IPS-NIHi7 (cell line): ENCODE data around the gene ZNF436.
"Not testable (repeated sequence)": the region's sequence is repeated elsewhere in the genome, so short reads cannot be mapped to it uniquely, and the experiment has no call there.

Experiments used
- DNase-seq: peaks from one replicate; pipeline ENCODE4 v3.0.0; 2012; ENCODE audit warnings: mixed read lengths; ENCODE audit errors: extremely low spot score

Gene ZNF436

DNA sequence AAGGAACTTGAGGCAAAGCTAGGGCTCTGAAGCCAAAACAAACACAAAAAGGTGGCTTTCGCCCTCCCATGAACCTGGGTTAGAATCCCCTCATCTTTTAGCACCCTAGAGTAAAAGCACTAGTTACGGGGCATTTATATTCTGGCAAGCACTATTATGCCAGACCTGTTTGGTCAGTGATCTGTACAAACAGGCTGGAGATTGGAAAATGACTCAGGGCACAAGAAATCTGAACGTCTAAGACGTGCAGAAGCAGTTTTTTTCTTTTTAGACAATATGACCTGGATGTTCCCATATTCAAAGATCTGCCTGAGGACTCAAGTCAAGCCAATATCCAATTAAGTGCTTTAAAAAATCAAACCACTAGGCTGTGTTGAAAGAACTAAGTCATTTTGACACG is 3.0 kb downstream of the ZNF436 start:
- no peak for DNase-seq

DNA sequence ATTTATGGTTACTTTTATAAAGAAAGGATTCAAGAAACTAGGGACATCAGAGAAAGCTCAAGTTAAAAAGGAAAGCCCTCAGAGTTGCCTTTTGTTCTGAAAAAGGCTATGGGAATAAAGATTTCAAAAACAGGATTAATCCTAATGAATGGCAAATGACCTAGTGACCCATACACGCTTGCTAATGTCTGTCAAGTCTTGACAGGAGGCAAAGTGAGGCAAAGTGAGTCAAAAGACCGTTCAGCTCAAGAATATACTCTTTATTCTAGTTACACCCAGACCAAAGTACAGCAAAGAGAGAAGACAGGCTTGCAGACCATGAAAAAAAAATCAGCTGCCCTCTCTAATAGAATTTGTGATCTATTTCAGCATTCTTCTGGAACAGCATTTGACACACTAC is 3.5 kb downstream of the ZNF436 start:
- no peak for DNase-seq

DNA sequence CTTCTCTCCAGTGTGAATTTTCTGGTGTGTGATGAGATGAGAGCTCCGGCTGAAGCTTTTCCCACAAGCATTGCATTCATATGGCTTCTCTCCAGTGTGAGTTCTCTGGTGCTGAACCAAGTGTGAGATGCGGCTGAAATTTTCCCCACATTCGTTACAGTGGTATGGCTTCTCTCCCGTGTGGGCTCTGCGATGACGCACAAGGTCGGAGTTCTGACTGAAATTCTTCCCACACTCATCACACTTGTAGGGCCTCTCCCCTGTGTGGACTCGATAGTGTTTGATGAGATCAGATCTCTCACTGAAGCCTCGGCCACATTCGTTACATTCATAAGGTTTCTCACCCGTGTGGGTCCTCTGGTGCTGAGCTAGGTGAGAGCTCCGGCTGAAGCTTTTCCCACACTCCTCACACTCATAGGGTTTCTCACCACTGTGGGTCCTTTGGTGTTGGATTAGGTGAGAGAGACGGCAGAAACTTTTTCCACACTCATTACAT is 7.4 kb downstream of the ZNF436 start:
- no peak for DNase-seq

DNA sequence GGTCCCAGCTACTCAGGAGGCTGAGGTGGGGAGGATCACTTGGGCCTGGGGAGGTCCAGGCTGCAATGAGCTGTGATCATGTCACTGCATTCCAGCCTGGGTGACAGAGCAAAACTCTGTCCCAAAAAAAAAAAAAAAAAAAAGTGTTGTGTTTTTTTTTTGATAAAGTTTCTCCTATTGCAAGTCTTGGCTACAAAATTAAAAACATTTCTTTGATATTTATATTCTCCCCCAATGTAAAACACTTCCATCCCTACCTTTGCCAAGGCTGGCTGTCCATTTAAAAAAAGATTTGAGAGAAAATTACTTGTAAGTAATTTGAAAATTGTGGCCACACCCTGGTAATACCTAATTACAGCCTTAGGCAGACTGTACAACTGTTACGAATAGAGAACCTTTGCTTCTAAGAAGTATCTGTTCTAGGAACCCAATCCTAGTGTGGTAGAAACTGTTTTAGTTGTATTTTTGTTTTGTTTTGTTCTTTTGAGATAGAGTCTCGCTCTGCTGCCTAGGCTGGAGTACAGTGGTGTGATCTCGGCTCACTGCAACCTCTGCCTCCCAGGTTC is 11.2 kb downstream of the ZNF436 start:
- no peak for DNase-seq

DNA sequence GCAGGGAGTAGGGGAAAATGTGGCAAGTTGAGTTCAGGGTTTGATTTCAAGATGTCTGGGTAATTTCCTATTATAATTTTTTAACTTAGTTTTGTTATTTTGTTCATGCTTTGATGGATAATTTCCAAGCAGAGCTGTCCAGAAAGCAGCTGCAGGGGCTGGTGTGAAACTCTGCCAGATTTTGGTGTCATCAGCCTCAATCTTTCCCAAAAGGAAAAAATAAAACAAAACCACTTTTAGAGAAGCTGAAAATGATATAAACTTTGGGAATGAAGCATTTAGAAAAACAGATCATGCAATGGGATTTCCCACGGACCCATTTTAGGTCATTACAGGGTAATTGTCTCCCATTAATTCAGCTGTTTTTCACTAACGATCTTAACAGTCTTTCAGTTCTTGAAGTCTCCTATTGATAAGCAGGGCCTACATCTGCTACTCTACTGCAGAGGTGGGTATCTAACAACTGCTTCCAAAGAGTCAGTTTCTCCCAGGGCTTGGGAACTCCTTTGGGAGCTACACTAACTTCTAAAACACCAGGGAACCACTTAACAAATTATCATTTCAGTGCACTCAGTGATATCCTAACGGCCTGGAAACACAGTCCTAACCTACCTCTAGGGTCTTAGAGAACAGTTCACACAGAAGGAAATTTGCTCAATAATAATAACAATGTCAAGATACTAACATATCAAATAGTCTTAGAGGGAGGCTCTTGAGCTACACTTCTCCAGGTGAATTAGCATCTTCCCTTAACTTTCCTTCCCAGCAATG is 12.3 kb downstream of the ZNF436 start:
- DNase-seq: peak; percentile 37

DNA sequence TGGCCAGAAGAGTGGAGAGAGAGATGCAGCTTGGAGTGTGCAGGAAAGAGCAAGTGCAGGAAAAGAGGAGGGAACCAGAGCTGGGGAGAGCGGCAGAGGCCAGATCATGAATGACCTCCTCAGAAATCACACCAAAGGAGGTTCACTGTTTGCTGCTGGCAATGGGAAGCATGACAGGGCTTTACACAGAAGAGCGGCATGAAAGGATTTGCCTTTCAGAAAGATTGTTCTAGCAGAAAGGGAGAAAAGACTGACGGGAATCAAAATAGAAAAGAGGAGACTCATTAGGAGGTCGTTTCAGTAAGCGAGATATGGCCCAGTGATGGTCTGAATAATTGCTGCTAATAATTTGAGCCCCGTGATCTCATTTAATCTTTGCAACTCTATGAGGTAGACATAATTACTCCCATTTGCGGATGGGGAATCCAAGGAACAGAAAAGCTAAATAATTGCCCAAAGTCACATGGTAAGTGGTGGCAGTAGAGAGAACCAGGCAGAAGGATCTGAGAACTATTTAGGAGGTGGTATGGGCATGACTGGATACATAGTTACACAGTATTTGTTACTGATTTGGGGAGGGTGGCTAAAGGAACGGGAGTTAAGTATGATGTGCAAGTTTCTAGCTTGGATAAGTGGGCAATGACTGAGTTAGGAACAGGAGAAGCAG is 13.0 kb downstream of the ZNF436 start:
- DNase-seq: no peak

DNA sequence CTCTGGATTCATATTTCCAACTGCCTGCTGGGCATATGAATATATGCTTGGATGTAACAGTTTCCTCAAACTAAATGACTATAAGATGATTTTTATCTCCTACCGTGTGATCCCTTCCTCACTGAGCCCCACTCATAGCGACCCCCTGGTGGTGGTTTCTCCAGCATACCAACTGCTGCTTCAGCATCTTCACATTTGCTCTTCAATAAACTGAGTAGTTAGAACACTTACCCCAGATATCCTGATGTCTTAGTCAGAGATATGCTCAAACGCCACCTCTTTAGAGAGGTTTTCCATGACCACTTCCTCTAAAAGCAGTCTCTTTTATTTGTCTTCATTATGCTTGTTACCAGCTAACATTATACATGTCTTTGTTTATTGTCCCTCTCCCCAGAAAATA is 15.4 kb downstream of the ZNF436 start:
- DNase-seq: no peak

DNA sequence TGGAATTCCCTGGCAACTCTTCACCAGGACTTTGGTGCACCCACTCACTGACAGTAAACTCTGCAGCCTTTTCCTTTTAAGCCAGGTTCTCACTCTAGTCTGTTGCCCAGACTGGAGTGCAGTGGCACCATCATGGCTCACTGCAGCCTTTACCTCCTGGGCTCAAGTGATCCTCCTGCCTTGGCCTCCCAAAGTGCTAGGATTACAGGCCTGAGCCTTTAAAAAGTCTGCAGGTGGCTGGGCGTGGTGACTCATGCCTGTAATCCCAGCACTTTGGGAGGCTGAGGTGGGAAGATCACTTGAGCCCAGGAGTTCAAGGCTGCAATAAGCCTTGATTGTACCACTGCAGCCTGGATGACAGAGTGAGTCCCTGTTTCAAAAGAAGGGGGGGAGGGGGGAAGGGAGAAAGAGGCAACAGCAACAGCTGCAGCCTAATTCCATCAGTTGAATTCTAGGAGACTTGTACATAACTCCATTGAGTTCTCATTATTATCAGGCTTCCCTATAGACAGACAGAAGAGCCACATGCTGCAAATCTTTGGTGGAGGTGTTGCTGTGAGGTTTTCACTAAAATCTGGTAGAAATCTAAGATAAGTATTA is 17.4 kb downstream of the ZNF436 start:
- no peak for DNase-seq

DNA sequence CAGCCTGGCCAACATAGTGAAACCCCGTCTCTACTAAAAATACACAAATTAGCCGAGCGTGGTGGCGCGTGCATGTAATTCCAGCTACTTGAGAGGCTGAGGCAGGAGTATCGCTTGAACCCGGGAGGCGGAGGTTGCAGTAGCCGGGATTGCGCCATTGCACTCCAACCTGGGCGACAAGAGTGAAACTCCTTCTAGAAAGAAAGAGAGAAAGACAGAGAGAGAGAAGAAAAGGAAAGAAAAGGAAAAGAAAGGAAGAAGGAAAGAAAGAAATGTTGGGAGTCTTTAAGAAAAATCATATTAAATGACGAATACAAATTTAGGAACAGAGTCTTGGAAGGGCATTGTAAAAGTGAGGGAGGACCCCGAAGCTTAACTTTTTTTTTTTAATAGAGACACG is 23.7 kb downstream of the ZNF436 start:
- no peak for DNase-seq

DNA sequence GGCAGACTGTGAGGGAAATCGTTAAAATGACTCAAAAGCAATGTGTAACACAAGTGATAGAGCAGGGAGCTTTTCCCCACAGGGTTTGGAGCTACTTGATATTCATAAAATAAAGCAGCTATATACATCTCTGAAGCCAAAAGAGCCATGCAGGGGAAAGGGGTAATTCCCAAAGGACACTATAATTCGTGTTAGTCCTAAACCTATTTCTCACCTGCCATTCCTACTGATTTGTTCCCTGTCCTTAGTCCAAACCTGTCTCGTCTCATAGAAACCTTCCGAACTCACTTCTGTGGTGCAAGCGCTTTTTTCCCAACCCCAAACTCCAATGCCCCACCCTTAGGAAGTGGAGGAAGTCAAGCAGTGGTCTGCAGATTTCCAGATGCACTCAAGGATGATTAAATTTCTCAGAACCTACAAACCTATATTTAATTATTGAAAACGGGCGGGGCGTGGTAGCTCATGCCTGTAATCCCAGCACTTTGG is 24.6 kb downstream of the ZNF436 start:
- DNase-seq: peak; percentile 15

DNA sequence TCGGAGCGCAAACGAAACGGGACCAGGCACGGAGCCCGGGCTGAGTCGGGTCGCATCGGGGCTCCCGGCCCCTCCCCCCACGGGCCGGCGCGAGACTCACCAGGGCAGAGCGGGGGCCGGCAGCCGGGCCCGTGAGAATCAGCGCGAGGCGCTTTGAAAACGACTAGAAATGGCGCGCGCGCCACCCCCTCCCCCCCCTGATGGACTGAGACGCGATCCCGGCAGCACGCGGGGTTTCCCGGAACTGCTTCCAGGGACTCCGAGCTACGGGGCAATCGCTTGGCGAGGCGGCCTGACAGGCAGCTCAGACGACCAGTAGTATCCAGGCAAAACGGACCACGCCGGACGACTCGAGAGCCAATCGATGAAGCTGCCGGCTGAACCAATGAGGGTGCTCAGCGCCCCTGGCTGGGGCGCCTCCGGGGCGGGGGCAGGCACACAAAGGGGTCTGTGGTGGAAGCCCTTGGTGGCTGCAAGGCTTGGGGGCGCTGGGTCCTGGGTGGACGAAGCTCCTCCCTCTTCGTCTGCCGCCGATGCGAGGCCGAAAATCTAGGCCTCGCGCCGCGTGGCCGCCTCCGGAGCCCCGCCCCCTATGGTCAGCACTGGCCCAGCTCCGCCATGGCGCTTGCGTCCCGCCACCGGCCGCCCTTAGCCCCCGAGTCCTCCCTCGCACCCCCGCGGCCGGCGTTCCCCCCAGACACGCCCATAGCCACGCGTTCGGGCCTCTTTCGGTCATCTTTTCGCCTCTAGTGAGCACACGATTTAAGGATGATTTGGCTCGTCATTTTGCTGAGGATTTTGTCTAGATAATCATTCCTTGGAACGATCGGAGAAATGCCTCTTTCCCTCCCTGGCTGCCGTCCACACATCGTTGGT is 25.3 kb downstream of the ZNF436 start, which contains the start of gene HNRNPR:
HNRNPR (minus strand) TSS at position 174 of the 876 bp plus-strand sequence. CDS start 3,276 bp downstream, outside the sequence.
- DNase-seq: peak; percentile 99

DNA sequence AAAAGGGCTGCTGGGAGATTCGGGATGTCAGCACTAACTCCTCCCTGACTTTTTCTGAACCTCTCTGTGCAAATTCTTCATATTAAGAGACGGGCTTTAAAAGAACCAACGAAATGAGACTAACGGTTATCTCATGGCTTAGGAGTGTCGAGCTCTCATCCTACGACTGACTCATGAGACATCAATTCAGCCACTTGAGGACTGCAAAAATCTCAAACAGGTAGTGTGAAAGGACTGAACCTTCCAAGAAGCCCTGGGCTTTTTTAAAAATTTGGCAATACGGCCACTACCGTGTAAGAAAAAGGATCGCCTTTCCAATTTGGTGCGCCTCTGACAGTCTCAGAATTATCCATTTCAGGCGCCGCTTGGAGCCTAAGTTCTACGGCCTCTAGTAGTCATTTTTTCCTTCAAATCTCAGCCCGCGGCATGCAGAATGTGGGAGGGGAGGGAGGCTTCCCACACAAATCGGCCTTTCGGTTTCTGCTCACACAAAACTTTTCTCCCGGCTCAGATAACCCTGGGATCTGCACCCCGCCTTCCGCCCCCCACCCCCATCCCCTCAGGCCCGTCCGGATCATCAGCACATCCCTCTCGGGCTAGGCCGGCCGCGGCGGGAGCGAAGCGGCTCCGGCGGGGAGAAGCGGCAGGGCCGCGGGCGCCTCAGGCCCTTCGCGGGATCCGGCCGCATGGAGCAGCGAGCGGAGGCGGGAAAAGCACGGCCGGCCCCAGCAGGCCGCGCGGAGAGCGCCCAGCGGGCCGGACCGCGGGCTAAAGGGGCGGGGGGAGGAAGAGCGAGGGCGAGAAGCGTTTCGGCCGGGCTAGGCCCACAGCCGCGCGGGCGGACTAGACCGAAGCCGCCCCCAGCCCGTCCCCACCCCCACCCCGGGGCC is 26.2 kb downstream of the ZNF436 start:
- DNase-seq: peak; percentile 29

DNA sequence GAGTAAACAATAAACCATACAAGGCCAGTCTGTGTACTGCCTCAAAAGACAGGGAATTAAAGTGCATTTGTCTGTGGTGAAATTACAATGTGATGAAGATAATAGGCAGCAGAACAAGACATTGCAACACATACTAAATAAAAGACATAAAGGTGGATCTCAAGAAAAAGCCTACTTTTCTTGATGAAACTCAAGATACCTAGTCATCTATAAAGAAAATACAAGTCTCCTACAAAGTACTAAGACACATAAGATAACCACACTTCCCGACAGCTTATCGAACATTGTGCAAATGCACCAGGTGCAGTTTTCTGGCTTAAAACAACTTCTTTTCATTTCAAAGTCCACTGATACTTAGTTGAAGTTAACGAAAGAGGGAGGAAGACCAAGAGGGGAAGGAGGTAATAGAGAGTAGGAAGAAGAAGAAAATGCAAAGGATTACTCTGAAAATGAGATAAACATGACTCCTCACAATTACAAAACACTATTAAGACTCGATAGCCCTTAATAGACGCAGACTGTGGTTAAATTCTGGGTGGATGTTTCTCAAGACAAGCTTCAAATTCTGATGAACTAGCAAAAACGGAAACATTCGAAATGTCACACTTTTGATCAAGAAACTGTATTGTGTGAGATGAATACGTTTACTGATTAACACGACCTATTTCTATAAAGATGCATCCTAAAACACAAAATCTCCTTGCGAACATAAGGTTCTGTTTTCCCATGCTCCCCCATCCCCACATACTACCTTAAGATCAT is 27.5 kb downstream of the ZNF436 start:
- DNase-seq: no peak

DNA sequence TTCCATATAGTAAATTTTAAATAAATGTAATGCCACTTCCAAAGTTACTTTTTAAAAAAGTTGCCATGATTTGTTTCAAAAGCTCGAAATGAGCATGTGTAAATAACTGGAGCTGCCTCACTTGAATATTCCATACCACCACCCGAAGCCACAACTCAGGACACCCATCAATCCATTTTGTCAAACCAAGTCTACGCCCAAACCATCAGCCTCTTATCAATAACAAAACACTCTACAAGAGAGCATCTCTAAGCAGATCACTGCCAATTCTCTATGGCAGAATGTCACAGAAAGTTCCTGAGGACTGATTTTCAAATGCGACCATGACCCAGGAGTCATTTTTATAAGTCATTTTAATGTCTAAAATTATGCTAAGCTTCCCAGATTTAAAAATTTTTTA is 30.0 kb downstream of the ZNF436 start:
- DNase-seq: no peak

DNA sequence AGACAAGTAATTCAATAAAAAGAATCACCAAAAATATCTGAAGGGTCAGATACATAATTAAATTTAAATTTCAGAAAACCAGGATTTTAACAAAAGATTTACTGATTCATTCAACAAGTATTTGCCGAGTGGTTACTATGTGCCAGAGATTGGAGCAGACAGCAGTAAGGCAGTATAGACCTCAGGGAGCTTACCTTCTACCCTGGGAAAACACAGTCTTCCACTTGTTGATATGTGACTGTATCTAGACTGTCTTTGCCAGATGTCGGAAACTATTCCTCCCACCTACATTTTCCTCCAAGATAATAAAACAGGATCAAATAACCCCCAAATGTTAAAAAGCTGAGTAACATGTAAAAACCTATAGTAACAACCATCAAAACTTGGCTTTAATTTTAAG is 31.8 kb downstream of the ZNF436 start:
- no peak for DNase-seq

DNA sequence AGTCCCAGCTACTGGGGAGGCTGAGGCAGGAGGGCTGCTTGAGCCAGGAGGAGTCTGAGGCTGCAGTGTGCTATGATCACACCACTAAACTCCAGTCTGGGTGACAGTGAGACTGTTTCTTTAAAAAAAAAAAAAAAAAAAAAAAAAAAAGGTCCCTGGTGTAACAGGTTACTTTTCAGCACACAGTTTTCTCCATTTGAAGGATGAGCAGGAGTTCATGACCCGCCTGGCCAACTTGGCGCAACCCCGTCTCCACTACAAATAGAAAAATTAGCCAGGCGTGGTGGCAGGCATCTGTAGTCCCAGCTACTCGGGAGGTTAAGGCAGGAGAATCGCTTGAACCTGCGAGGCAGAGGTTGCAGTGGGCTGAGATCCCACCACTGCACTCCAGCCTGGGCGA is 37.9 kb downstream of the ZNF436 start:
- DNase-seq: no peak

DNA sequence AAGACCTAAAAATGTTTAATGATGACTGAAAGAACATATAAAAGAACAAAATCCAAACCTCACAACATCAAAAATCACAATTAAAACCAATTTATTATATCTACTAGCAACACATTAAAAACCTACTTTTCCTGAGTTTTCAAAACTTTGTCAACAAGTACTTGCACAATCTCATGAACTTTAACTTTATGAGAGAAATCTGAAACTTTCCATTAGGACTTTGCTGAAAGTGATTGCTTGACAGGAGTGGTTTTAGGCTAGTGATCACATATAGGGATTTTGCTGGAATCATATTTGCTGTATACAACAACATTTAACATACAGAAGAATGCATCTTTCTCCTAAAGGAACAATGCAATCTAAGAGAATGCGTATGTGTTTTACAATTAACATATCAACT is 38.8 kb downstream of the ZNF436 start:
- DNase-seq: no peak

DNA sequence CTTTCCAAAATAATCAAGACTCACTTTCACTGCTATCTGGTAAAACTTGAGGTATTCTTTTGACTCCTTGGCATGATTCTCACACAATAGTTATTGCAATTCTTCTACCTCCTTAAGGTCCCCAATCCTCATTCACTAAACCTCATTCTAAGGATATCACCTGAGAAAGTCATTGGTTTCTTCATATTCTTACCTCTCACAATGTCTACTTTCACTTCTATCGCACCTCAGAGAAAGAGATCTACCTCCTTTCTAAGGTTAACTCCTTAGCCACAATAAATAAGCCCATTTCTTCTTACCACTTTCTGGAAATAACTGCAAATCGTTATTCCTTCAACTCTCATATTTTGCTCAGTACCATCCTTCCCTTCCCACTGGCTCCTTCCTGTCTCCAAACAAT is 44.2 kb downstream of the ZNF436 start:
- DNase-seq: no peak

DNA sequence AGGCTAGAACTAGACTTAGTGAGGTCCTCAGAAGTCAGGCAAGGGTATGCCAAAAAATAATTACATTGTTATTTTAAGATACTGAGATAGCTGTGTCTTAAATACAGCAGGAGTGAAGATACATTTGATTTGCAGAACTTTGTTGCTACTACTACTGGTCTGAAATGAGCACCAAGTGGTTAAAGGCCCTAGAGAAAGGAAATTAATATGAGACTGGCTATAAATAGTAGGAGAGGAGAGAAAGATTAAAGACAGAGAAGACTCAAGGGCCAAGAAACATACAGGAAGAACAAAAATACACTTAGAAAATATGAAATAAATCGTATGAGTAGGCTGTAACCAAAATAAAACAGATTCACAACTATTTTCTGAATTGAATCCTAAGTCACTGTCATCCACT is 46.9 kb downstream of the ZNF436 start:
- no peak for DNase-seq

DNA sequence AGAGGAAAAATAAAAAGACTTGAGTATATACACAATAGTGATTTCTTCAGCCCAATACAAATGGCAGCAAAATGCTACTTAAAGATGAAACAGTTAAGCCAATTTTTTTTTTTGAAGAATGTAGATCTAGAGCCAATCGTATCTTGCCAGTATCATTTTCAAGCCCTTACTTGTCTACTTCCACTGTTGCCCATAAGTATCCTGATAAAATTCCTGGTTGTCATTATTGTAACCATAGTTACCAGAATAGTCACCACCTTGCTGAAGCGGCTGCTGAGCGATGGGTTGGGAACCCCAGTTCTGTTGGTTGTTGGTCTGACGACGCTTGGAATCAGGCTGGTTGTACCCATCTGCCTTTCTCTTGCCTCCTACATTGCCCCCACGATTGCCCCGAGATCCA is 59.4 kb downstream of the ZNF436 start:
- not testable (repeated sequence) for DNase-seq
